H54 (cell line): ENCODE measurements around the gene TMEM179.
"Not testable (repeated sequence)": the region's sequence is repeated elsewhere in the genome, so short reads cannot be mapped to it uniquely, and the experiment has no call there.

Experiments used
- DNase-seq: peaks from one replicate; pipeline ENCODE4 v3.0.0; 2011; ENCODE audit warnings: low spot score, mixed read lengths; ENCODE audit not compliant: insufficient read length
- FAIRE-seq: peaks from 3 replicates; lab custom pipeline; 2011; peaks lifted over from hg19 to GRCh38; lab: Jason Lieb, UNC
- POLR2A ChIP-seq: IDR thresholded peaks from 2 replicates; pipeline ENCODE4 v1.6.1; 2011; ENCODE audit warnings: low read depth, mild to moderate bottlenecking, low read length

Gene TMEM179

GRCh38 chr14:104604458-104605449 lies at the start of gene TMEM179:
Gene TMEM179 (minus strand): TSS chr14:104604772. CDS start chr14:104604741, 31 bp downstream.
- DNase-seq (no peak), FAIRE-seq (no peak)
- no peak for TF ChIP-seq POLR2A

GRCh38 chr14:104654119-104654518 lies 49.5 kb upstream of the TMEM179 start:
- DNase-seq (no peak), FAIRE-seq (no peak)
- no peak for TF ChIP-seq POLR2A

- not testable (repeated sequence) for FAIRE-seq, DNase-seq
Measured at GRCh38 chr14:104653130-104653920, 48.8 kb upstream of the TMEM179 start.

GRCh38 chr14:104652386-104652785 lies 47.8 kb upstream of the TMEM179 start:
- TF ChIP-seq POLR2A: no peak
- no peak for FAIRE-seq
- no peak for DNase-seq

- DNase-seq (no peak), FAIRE-seq (no peak)
- no peak for TF ChIP-seq POLR2A
Measured at GRCh38 chr14:104651876-104652260, 47.3 kb upstream of the TMEM179 start.

GRCh38 chr14:104650981-104651875 lies 46.7 kb upstream of the TMEM179 start:
- no peak for FAIRE-seq
- TF ChIP-seq POLR2A: no peak
- DNase-seq: no peak

GRCh38 chr14:104650057-104650980 lies 45.7 kb upstream of the TMEM179 start:
- no peak for FAIRE-seq
- TF ChIP-seq POLR2A: no peak
- DNase-seq: peak; percentile 74

- DNase-seq (no peak), FAIRE-seq (no peak)
- TF ChIP-seq POLR2A: no peak
Measured at GRCh38 chr14:104647467-104648043, 43.0 kb upstream of the TMEM179 start.

- TF ChIP-seq POLR2A: no peak
- FAIRE-seq: no peak
- DNase-seq: no peak
Measured at GRCh38 chr14:104644656-104645378, 40.2 kb upstream of the TMEM179 start.

GRCh38 chr14:104644091-104644635 lies 39.6 kb upstream of the TMEM179 start:
- FAIRE-seq (no peak), DNase-seq (no peak)
- no peak for TF ChIP-seq POLR2A

GRCh38 chr14:104643306-104643705 lies 38.7 kb upstream of the TMEM179 start:
- no peak for TF ChIP-seq POLR2A
- DNase-seq (no peak), FAIRE-seq (no peak)
